HCT116 (cell line): ENCODE measurements around the gene FOXR2. TPM values are rescaled to one million over a fixed set of nuclear protein-coding genes. Genes with fewer than 3 reads are reported as not detected.

ENCODE experiments used
- ATAC-seq: fragments of 200-7000 bp; cut with Tn5 transposase; 2 replicates; pipeline ENCODE4 v1.9.1; 2020; ENCODE audit warnings: mild to moderate bottlenecking, moderate library complexity
- BruUV-seq: library from RNA; stranded (reverse); fragments of 400-500 nt; replicated peaks from 2 replicates; lab custom pipeline; 2021; lab: Mats Ljungman, UMichigan
- CTCF ChIA-PET: fragments of 300-600 bp; sonication (Branson Sonifier 250); formaldehyde crosslinking; loops from one replicate; lab custom pipeline; 2021; ENCODE audit warnings: antibody characterized with exemption; lab: Charles Lee
- POLR2A ChIA-PET: fragments of 300-600, 350-600 bp; sonication (Branson Sonifier 250); formaldehyde crosslinking; loops from one replicate; lab custom pipeline; 2021; ENCODE audit warnings: antibody characterized with exemption; lab: Charles Lee
- RAD21 ChIA-PET, 2 experiments: fragments of 300-600 bp; sonication (Branson Sonifier 250); formaldehyde crosslinking; loops; one replicate each; lab custom pipeline; 2023; ENCODE audit warnings: low total read pairs in 2 of 2; ENCODE audit not compliant: uncharacterized antibody in 2 of 2, unreplicated experiment in 2 of 2, low non-redundant PET in 1 of 2; lab: Charles Lee
- DNase-seq: peaks from one replicate; pipeline ENCODE4 v3.0.0-alpha.2; 2010; ENCODE audit warnings: low read depth, low spot score
- H2AFZ ChIP-seq: fragments of 200-600 bp; shearing (Covaris generic), sonication (generic); 2 replicates; pipeline ENCODE4 v1.6.1; 2017; ENCODE audit warnings: low read depth, mixed run types, mixed read lengths, antibody characterized with exemption, low read length; ENCODE audit not compliant: poor library complexity, severe bottlenecking
- H3K27ac ChIP-seq: 2 replicates; pipeline ENCODE4 v1.5.1; 2012; ENCODE audit warnings: low read depth, low read length
- H3K27me3 ChIP-seq: fragments of 200-600 bp; sonication (generic); 2 replicates; pipeline ENCODE4 v1.6.1; 2016; ENCODE audit warnings: mixed run types, low read length, mixed read lengths; ENCODE audit not compliant: insufficient read depth
- H3K36me3 ChIP-seq, 2 experiments: fragments of 200-500 bp in 1 of 2; fragments of 200-600 bp in 1 of 2; sonication (Bioruptor generic) in 1 of 2; sonication (generic) in 1 of 2; 2 replicates each; pipeline versions ENCODE4 v1.5.1 to v1.6.1; 2014 to 2016; ENCODE audit warnings: low read length in 2 of 2, inconsistent platforms in 1 of 2, mixed read lengths in 1 of 2, mixed run types in 1 of 2; ENCODE audit not compliant: insufficient read depth in 2 of 2, control insufficient read depth in 1 of 2
- H3K4me1 ChIP-seq, 2 experiments: fragments of 200-600 bp in 1 of 2; sonication (generic) in 1 of 2; 2 replicates each; pipeline versions ENCODE4 v1.5.1 to v1.6.1; 2012 to 2017; ENCODE audit warnings: low read length in 2 of 2, inconsistent platforms in 1 of 2, mild to moderate bottlenecking in 1 of 2, mixed read lengths in 1 of 2, mixed run types in 1 of 2, moderate library complexity in 1 of 2; ENCODE audit not compliant: insufficient read depth in 2 of 2, control insufficient read depth in 1 of 2
- H3K4me2 ChIP-seq: fragments of 200-600 bp; sonication (generic); 2 replicates; pipeline ENCODE4 v1.6.1; 2017; ENCODE audit warnings: mixed run types, low read length, mixed read lengths
- H3K4me3 ChIP-seq, 2 experiments: fragments of 200-600 bp in 1 of 2; sonication (generic) in 1 of 2; replicated peaks in 1 of 2; 2 replicates each; pipeline ENCODE4 v1.5.1; 2011 to 2016; ENCODE audit warnings: low read length in 2 of 2, control low read depth in 1 of 2, low read depth in 1 of 2, mild to moderate bottlenecking in 1 of 2, mixed read lengths in 1 of 2, mixed run types in 1 of 2
- H3K79me2 ChIP-seq: fragments of 200-600 bp; sonication (generic); 2 replicates; pipeline ENCODE4 v1.6.1; 2017; ENCODE audit warnings: mild to moderate bottlenecking, mixed run types, low read length, moderate library complexity, mixed read lengths; ENCODE audit not compliant: insufficient read depth
- H3K9ac ChIP-seq: fragments of 200-600 bp; sonication (generic); 2 replicates; pipeline ENCODE4 v1.6.1; 2016; ENCODE audit warnings: low read length, mixed read lengths
- H3K9me2 ChIP-seq: fragments of 200-600 bp; sonication (generic), shearing (Covaris generic); 2 replicates; pipeline ENCODE4 v1.6.1; 2017; ENCODE audit warnings: mixed run types, mild to moderate bottlenecking, moderate library complexity; ENCODE audit not compliant: insufficient read depth
- H3K9me3 ChIP-seq, 2 experiments: fragments of 200-500 bp in 1 of 2; fragments of 200-600 bp in 1 of 2; sonication (Bioruptor generic) in 1 of 2; sonication (generic) in 1 of 2; 2 replicates each; pipeline ENCODE4 v1.6.1; 2014 to 2017; ENCODE audit warnings: low read length in 2 of 2, mixed read lengths in 2 of 2, inconsistent platforms in 1 of 2, low read depth in 1 of 2, mild to moderate bottlenecking in 1 of 2, mixed run types in 1 of 2, moderate library complexity in 1 of 2; ENCODE audit not compliant: control insufficient read depth in 1 of 2, insufficient read depth in 1 of 2
- H4K20me1 ChIP-seq: fragments of 200-600 bp; sonication (generic), shearing (Covaris generic); 2 replicates; pipeline ENCODE4 v1.6.1; 2017; ENCODE audit warnings: mixed run types, mild to moderate bottlenecking, moderate library complexity; ENCODE audit not compliant: insufficient read depth
- EGR1 ChIP-seq: IDR thresholded peaks from 2 replicates; pipeline ENCODE4 v1.6.1; 2012; ENCODE audit warnings: low read depth
- ELF1 ChIP-seq: IDR thresholded peaks from 2 replicates; pipeline ENCODE4 v1.6.1; 2012; ENCODE audit warnings: low read depth, borderline replicate concordance
- EZH2 ChIP-seq: fragments of 200-600 bp; sonication (generic); IDR thresholded peaks from 2 replicates; pipeline ENCODE4 v1.6.1; 2017; ENCODE audit warnings: antibody characterized with exemption, mixed run types
- EZH2phosphoT487 ChIP-seq: fragments of 200-600 bp; IDR thresholded peaks from 2 replicates; pipeline ENCODE4 v1.6.1; 2018; ENCODE audit warnings: antibody characterized with exemption, borderline replicate concordance
- FOSL1 ChIP-seq: IDR thresholded peaks from 2 replicates; pipeline ENCODE4 v1.6.1; 2012; ENCODE audit warnings: low read depth
- POLR2AphosphoS5 ChIP-seq: IDR thresholded peaks from 2 replicates; pipeline ENCODE4 v1.6.1; 2011; ENCODE audit warnings: mild to moderate bottlenecking, low read depth, low read length, moderate library complexity
- SIN3A ChIP-seq: IDR thresholded peaks from 2 replicates; pipeline ENCODE4 v1.6.1; 2012; ENCODE audit warnings: low read depth
- YY1 ChIP-seq: IDR thresholded peaks from 2 replicates; pipeline ENCODE4 v1.6.1; 2011; ENCODE audit warnings: low read length, low read depth, moderate library complexity, mild to moderate bottlenecking; ENCODE audit not compliant: insufficient replicate concordance; ENCODE audit errors: extremely low read depth
- ZBTB33 ChIP-seq: IDR thresholded peaks from 2 replicates; pipeline ENCODE4 v1.6.1; 2011; ENCODE audit warnings: mild to moderate bottlenecking, low read length, moderate library complexity; ENCODE audit not compliant: insufficient replicate concordance; ENCODE audit errors: extremely low read depth
- intact Hi-C: fragments of 100-400 bp; cut with micrococcal nuclease; formaldehyde crosslinking; loops from 2 replicates; pipeline ENCODE4 v1.10.0; 2022
- total RNA-seq: library from RNA; stranded (reverse); gene quantifications from one replicate; pipeline ENCODE4 v1.2.1, GENCODE V29; 2021; ENCODE audit not compliant: unreplicated experiment
- TF ChIP-seq, protein P1 (sequence below): IDR thresholded peaks from 2 replicates; pipeline ENCODE4 v1.6.1; 2012; ENCODE audit warnings: low read depth

The FOXR2 gene
- total RNA-seq, 1 experiment from 2014 or later = not detected

- Histone ChIP-seq H4K20me1 (no peaks in the 10 kb centered on the region), H3K4me1 (no peaks in the 10 kb centered on the region), H3K4me3 (no peak overlapping the region), H3K27me3 (no peaks in the 10 kb centered on the region), H3K9me3 (no peaks in the 10 kb centered on the region), H3K9me2 (no peaks in the 10 kb centered on the region), H3K4me2 (no peak overlapping the region), H3K36me3 (no peaks in the 10 kb centered on the region), H2AFZ (no peak overlapping the region), H3K79me2 (no peaks in the 10 kb centered on the region), H3K9ac (no peak overlapping the region), H3K27ac (no peak overlapping the region)
- BruUV-seq = no TSS peak
- TF ChIP-seq SIN3A = no peak
- no peak for TF ChIP-seq FOSL1
- TF ChIP-seq, protein P1, sequence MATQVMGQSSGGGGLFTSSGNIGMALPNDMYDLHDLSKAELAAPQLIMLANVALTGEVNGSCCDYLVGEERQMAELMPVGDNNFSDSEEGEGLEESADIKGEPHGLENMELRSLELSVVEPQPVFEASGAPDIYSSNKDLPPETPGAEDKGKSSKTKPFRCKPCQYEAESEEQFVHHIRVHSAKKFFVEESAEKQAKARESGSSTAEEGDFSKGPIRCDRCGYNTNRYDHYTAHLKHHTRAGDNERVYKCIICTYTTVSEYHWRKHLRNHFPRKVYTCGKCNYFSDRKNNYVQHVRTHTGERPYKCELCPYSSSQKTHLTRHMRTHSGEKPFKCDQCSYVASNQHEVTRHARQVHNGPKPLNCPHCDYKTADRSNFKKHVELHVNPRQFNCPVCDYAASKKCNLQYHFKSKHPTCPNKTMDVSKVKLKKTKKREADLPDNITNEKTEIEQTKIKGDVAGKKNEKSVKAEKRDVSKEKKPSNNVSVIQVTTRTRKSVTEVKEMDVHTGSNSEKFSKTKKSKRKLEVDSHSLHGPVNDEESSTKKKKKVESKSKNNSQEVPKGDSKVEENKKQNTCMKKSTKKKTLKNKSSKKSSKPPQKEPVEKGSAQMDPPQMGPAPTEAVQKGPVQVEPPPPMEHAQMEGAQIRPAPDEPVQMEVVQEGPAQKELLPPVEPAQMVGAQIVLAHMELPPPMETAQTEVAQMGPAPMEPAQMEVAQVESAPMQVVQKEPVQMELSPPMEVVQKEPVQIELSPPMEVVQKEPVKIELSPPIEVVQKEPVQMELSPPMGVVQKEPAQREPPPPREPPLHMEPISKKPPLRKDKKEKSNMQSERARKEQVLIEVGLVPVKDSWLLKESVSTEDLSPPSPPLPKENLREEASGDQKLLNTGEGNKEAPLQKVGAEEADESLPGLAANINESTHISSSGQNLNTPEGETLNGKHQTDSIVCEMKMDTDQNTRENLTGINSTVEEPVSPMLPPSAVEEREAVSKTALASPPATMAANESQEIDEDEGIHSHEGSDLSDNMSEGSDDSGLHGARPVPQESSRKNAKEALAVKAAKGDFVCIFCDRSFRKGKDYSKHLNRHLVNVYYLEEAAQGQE = no peak
- no peak for TF ChIP-seq ZBTB33
- no peak for TF ChIP-seq EZH2phosphoT487
- no peak for TF ChIP-seq EZH2
- no peak for TF ChIP-seq POLR2AphosphoS5
- TF ChIP-seq EGR1 = no peak
- TF ChIP-seq YY1 = no peak
- no peak for TF ChIP-seq ELF1
- POLR2A ChIA-PET = no interaction called here
- intact Hi-C loops = no loop called here
- RAD21 ChIA-PET = no interaction called here
- no peak for ATAC-seq
- CTCF ChIA-PET = no interaction called here
- DNase-seq = no peak
Measured at GRCh38 chrX:55668084-55668483, 44.9 kb downstream of the FOXR2 start.

Other genes starting within 250 kb of the FOXR2 start
- gene MAGEH1, start 171.3 kb upstream of the FOXR2 start, total RNA-seq = 0.20 TPM
- not detected for gene USP51, start 133.6 kb upstream of the FOXR2 start, total RNA-seq
- 9.2 TPM for gene RRAGB, start 94.3 kb downstream of the FOXR2 start, total RNA-seq